ENCODE measurements around the gene ZNF30.
"Not testable (repeated sequence)": the region's sequence is repeated elsewhere in the genome, so short reads cannot be mapped to it uniquely, and the experiment has no call there.

Gene ZNF30

DNA sequence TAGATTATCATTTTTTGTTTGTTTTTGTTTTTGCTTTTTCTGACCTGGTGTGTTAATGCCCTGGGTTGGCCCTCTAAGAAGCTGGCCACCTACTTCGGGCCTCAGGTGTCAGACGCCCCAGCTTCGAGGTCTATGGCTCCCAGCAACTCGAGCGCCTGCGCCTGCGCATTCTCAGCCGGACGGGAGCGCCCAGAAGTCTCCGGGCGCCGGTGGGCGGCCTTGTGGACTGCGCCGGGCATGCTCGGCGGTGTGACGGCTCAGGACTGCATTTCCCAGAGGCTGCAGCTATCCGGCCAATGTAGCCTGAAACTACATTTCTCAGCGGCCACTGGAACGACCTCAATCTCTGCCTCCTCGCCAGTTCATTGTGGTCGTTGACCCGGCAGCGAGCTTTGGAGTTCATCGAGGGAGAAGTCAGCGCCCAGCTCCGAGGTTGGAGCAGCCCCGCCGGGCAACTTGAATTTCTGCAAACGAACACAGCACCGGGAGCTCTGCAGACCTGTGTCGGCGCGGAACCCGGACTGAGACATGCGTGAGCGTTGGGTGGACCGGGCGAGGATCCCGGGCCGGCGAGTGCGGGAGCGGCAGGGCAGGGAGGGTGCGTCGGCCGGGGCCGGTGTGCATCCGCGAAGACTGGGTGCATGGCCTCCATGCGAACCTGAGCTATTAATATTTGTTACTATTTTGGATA, at the start of gene ZNF30:
Gene ZNF30 (plus strand): TSS at position 219 of the 691 bp plus-strand sequence. CDS start 3,045 bp downstream, outside the sequence.
- DNase-seq (ENCODE audit: low spot score): no peak

DNA sequence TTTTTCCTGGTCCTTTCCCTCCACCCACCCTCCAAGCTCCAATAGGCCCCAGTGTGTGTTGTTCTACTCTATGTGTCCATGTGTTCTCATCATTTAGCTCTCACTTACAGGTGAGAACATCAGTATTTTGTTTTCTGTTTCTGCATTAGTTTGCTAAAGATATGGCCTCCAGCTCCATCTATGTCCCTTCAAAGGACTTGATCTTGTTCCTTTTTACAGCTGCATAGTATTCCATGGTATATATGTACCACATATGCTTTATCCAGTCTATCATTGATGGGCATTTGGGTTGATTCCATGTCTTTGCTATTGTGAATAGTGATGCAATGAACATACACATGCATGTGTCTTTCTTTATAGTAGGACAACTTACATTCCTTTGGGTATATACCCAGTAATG, 47.1 kb upstream of the ZNF30 start:
- no peak for DNase-seq (ENCODE audit: low spot score)

DNA sequence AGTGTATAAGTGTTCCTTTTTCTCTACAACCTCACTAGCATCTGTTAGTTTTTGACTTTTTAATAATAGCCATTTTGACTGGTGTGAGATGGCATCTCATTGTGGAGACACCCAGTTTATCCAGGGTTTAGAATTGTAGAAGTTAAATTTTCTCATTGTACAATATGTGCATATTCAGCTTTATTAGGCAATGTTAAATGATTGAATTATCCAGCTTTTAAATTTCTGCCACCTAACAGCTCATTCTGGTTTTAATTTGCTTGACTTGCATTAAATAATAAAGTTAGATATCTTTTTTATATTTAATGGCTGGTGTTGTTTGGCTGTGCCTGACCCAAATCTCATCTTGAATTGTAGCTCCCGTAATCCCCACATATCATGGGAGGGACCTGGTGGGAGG, 46.7 kb upstream of the ZNF30 start:
- no peak for DNase-seq (ENCODE audit: low spot score)

DNA sequence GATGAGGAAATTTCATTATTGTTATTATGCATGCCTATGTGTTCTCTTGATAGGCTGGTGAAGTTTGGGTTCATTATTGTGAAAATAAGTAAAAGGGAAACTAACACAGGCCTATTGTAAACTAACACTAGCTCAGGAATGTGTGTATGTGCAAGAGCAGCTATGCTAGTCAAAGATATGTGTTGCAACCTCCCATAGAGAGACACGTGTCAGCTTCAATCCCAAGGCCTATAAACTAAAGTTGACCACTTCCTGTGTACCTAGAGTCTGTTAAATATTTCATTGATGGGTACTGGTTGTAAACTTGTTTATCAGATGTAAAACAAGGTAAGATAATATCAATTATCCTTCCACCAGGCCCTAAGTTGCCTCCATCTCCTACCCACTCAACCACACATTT, 44.7 kb upstream of the ZNF30 start:
- DNase-seq (ENCODE audit: low spot score): no peak

DNA sequence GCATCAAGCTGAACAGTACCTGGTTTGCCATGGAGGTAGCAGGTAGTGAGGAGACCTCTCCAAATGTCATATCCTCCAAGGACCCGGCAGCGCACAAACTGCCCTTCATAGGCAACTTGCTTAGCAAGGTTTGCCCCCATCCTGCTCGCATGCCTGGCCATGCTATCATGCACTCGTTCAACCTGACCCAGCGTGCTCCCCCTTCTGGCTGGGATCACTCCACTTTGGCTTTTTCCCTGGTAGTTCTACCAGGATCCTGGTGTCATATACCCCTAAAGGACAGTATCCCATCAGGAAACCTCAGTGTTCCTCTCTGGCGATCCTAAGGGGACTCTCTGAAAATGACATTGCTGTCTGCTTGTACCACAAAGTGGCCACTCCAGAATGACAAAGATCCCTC, 38.6 kb upstream of the ZNF30 start:
- no peak for DNase-seq (ENCODE audit: low spot score)

DNA sequence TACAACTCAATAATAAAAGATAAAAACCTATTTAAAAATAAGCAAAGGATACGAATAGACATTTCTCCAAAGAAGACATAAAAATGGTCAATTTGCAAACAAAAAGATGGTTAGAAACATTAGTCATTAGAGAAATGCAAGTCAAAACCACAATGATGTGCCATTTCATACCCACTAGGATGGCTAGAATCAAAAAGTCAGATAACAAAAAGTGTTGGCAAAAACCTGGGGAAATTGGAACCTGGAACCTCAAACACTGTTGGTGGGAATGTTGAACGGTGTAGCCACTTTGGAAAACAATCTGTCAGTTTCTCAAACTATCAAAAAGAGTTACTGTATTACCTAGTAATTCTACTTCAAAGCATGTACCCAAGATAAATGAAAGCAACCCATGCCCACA, 26.5 kb upstream of the ZNF30 start:
- DNase-seq (ENCODE audit: low spot score): no peak

DNA sequence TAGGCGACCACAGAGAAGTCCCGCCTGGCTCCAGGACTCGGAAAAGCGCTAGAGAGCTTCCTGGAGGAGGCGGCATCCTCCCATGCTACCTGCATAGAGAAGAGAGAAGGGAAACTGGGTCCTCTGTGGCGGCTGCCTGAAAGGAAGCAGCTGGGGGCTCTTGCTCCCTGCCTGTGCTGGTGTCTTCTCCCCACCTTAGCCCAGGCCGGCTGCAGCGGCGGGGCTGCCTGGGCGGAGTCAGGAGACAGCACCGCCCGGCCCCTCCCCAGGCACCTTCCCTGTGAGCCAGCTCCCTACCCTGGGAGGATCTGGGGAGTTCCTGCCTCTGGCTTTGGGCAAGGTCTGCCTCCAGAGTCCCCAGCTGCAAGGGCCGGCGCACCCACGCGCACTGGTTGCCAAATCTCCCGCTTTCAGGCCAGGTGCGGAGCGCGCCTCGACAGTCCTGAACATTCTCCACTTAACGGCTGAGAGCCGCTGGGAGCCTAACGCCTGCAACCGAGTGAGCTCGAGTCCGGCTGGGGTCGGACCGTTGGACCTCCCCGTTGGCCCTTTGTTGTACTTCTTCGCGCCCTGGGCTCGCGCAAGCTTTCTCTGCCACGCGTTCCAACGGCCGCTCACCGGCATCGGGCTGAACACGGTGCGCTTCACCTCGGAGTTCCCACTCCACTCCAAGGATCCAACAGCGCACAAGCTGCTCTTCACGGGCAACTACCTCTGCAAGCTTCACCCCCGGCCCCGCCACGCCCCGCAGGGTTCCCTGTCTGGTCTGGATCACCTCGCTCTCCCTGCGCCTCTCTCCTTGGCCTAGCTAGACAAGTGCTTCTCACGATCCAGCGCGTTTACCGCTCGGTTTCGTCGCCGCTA, 21.8 kb upstream of the ZNF30 start:
- no peak for DNase-seq (ENCODE audit: low spot score)

DNA sequence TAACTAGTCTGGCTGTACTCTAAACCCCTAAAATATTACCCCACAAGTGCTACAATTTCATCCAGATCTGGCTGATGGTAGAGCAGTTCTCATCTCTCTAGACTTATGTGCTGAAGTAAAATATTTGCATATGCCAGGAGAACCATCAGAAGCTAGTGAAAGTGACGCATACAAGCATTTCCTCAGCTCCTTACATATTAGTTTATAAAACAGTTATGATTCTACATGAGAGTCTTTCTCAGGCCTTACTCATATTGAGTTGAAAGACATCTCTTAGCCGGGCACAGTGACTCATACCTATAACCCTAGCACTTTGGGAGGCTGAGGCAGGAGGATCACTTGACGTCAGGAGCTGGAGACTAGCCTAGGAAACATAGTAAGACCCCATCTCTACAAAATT, 15.9 kb upstream of the ZNF30 start:
- no peak for DNase-seq (ENCODE audit: low spot score)

DNA sequence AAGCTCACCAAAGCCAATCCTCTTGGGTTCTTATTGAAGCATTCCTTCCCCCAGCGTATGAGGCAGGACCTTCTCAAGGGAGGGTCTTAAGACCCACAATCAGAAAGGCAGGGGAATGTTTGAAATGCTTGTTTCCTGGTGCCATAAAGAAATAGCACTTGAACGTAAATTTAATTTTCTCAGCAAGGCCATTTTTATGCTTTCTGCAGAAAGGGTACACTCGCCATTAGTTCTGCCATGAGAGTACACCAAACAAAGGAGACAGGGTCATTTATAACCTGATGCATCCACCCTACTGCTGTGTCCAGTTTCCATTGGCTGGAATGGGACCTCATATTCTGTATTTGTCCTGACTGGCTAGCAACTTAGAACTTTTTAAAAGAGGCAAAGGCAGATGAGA, 9.6 kb upstream of the ZNF30 start:
- not testable (repeated sequence) for DNase-seq (ENCODE audit: low spot score)

DNA sequence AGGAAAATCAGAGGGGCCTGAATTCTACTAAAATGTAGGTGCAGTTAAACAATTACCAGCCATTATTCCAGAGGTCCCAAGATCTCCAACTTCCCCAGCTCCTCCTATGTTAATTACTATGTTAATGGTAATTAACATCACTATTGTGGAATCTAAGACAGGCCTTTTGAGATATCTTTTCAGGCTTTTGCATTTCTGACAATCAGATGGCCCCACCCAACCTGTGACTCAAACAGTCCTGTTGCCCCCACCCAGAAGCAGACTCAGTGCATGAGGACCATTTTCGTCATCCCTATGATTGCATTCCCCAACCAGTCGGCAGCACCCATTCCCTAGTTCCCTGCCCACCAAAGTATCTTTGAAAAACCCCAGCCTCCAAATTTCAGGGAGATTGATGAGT, 8.5 kb upstream of the ZNF30 start:
- DNase-seq (ENCODE audit: low spot score): no peak

DNA sequence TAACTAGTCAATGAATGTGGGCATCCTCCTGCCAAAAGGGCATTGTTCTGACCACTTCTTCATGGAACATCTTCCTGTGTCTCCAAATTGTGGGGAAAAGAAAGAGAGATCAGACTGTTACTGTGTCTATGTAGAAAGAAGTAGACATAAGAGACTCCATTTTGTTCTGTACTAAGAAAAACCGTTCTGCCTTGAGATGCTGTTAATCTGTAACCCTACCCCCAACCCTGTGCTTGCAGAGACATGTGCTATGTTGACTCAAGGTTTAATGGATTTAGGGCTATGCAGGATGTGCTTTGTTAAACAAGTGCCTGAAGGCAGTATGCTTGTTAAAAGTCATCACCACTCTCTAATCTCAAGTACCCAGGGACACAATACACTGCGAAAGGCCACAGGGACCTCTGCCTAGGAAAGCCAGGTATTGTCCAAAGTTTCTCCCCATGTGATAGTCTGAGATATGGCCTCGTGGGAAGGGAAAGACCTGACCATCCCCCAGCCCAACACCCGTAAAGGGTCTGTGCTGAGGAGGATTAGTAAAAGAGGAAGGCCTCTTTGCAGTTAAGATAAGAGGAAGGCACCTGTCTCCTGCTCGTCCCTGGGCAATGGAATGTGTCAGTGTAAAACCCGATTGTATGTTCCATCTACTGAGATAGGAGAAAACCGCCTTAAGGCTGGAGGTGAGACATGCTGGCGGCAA, 6.5 kb upstream of the ZNF30 start:
- DNase-seq (ENCODE audit: low spot score): not testable (repeated sequence)

DNA sequence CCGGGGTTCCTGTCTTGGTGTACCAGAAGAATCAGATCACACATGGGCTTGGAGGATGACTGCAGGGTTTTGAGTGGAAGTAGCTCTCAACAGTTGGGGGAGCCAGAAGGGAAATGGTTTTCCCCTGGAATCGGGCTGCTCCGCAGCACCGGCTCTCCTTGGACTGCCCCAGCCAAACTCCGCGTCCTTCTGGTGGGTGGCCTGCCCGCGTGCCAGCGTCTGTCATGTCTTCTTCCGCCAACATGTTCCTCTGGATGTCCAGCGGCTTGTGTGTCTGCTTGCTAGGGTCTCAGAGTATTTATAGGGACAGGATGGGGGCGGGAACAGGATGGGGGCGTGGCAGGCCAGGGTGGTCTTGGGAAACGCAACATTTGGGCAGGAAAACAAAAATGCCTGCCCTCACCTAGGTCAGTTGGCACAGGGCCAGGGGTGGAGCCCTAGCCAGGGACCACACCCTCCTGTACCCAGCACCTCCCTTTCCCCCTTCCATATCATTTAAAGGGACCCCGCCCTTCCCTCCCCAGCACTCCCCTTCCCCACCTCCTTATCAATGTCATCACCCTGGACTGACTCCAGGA, 1.3 kb upstream of the ZNF30 start:
- DNase-seq (ENCODE audit: low spot score): no peak

DNA sequence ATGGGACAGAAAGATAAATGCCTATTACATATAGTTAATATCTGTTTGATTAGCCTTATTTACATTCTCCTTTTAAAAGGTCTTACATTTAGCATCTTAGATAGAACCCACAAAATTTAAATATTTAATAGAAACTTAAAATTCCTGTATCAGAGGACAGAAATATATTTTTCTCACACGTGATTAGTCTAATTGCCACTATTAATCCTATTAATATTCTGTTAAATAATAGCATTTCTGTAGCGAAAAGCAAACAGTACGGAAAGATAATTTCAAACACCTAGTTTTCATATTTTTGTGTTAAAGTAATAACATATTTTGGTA, 380 bp upstream of the ZNF30 start:
- DNase-seq (ENCODE audit: low spot score): no peak

DNA sequence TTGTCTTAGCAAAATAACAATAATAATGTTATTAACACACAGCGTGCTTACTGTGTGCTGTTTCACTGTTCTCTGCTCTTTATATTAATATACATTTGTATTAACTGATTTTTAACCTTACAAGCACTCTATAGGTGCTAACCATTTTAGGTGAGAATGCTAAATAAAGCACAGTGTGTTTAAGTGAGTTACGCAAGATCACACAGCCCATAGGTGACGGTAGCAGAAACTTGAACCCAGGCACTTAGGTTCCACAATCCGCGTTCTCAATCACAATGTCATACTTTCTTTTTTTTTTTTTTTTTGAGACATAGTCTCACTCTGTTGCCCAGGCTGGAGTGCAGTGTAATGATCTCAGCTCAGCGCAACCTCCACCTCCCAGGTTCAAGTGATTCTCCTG, 5.8 kb downstream of the ZNF30 start:
- DNase-seq (ENCODE audit: low spot score): no peak

DNA sequence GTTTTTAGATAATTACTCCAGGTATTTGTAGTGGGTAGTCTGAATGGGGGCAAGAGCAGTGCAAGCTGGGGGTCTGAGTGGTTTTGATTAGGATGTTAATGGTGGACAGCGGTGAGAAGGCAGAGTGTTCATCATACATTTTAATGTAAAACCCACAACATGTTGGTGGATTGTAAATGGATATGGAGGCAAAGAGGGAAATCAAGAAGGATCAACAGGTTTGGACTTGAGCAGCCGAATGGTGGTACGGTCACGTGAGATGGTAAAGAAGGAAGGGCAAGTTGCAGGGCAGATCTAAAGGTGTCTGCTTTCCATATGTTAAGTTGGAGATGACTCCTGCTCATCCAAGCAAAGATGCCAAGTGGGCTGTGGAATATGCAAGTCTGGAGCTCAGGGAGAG, 9.5 kb downstream of the ZNF30 start:
- DNase-seq (ENCODE audit: low spot score): no peak

DNA sequence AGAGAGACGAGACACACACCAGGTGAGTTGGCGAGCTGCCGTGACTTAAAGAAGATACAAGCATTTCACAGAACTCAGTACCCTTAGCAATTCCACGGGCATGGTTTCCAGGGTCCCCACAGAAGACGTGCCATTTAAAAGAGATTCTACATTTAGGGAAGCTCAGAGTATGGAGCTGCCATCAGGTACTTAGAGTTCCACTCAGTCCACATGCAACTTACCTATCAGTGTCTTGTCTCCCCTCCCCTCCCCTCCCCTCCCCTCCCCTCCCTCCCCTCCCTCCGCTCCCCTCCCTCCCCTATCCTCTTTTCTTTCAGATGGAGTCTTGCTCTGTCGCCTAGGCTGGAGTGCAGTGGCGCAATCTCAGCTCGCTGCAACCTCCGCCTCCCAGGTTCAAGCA, 12.2 kb downstream of the ZNF30 start:
- DNase-seq (ENCODE audit: low spot score): no peak

DNA sequence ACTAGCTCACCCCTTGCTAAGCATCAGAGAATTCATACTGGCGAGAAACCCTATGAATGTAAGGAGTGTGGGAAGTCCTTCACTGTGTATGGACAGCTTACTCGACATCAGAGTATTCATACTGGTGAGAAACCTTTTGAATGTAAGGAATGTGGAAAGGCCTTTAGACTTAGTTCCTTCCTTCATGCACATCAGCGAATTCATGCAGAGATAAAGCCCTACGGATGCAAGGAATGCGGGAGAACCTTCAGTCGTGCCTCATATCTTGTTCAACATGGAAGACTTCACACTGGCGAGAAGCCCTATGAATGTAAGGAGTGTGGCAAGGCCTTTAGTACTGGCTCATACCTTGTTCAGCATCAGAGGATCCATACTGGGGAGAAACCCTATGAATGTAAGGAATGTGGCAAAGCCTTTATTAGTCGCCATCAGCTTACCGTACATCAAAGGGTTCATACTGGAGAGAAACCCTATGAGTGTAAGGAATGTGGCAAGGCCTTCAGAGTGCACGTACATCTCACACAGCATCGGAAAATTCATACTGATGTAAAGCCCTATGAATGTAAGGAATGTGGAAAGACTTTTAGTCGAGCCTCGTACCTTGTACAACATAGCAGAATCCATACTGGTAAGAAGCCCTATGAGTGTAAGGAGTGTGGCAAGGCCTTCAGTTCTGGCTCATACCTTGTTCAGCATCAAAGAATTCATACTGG, 17.3 kb downstream of the ZNF30 start:
- no peak for DNase-seq (ENCODE audit: low spot score)

DNA sequence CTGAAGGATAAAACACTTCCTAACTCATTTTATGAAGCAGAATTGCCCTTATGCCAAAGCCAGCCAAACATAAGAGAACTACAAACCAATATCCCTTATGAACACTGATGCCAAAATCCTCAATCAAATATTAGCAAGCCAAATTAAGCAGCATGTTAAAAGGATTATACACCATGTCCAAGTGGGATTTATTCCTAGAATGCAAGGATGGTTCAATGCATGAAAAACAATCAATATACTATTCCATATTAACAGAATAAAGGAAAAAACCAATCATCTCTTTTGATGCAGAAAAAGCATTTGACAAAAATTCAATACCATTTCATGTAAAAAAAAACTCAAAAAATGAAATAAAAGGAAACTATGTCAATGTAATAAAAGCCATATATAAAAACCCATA, 26.4 kb downstream of the ZNF30 start:
- DNase-seq (ENCODE audit: low spot score): no peak

DNA sequence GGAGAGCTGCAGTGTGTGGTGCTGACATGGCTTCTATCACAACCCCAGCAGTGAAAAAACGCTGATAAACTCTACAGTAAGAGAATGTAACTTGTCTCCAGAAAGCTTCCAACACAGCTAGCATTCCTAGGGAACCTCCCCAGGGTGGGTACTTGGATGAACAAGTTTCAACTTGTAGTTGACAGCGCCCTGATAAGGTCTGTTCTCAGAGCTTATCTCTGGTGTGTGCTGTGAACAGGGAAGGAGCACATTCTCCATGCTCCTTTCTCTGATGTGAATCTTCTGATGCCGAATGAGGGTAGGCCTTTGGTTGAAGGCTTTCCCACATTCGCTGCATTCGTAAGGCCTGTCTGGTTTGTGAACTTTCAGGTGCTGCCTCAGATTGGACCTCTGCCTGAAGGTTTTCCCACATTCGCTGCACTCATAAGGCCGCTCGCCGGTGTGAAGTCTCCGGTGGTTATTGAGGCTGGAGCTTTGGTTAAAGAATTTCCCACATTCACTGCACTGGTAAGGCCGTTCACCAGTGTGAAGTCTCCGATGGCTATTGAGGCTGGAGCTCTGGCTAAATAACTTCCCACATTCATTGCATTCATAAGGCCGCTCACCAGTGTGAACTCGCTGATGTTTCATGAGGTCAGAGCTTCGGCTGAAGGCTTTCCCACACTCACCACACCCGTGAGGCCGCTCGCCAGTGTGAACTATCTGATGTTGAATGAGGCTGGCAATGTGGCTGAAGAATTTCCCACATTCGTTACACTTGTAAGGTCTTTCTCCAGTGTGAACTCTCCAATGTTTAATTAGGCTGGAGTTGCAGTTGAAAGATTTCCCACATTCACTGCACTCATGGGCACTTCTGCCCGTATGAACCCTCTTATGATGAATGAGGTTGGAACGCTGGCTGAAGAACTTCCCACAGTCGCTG, 31.4 kb downstream of the ZNF30 start:
- DNase-seq (ENCODE audit: low spot score): no peak

DNA sequence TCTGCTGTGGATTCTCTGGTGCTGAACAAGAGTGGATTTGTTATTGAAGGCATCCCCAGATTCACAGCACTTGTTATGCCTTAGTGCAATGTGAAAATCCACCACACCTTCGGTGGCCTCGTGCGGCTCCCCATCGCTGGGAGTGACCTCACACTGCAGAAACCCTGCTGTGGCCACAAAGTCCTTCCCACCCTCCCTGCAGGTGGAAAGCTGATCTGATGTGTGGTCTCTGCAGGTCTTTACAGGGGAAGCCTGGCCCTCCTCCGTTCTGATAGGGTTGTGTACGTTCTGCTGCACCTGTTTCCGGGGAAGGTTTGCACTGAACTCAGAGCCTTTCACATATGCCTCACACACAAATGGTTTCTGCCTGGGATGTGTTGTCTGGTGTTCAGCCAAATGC, 32.3 kb downstream of the ZNF30 start:
- no peak for DNase-seq (ENCODE audit: low spot score)

Measured in NAMALWA (cell line).